Thoracic aorta (tissue), 2 donors: ENCODE measurements around the gene PHACTR1. TPM values are rescaled to one million over a fixed set of nuclear protein-coding genes. Genes with fewer than 3 reads are reported as not detected.

Experiments used
- ATAC-seq: fragments of 150-250 bp; one replicate; pipeline ENCODE4 v1.8.0; 2017; ENCODE audit warnings: low read depth; ENCODE audit not compliant: insufficient number of reproducible peaks, low FRiP score
- DNase-seq: peaks from one replicate; pipeline ENCODE4 v3.0.0-alpha.2; 2020; ENCODE audit warnings: low spot score
- H3K27ac ChIP-seq, 2 donors: fragments of 200-600 bp; sonication (generic); 1 replicate in 1 of 2; 2 replicates in 1 of 2; pipeline ENCODE4 v1.5.1; 2016; ENCODE audit warnings: mild to moderate bottlenecking in 2 of 2, moderate library complexity in 2 of 2
- H3K27me3 ChIP-seq: fragments of 200-600 bp; sonication (generic); replicated peaks from 2 replicates; pipeline ENCODE4 v1.6.0; 2016; ENCODE audit warnings: mild to moderate bottlenecking; ENCODE audit not compliant: insufficient read depth
- H3K36me3 ChIP-seq: fragments of 200-600 bp; sonication (generic); one replicate; pipeline ENCODE4 v1.5.1; 2016
- H3K4me1 ChIP-seq, 2 donors: fragments of 200-600 bp; sonication (generic); 1 replicate in 1 of 2; 2 replicates in 1 of 2; pipeline versions ENCODE4 v1.5.1 to v1.6.0; 2016; ENCODE audit warnings: low read depth in 2 of 2, mild to moderate bottlenecking in 1 of 2; ENCODE audit not compliant: control insufficient read depth in 1 of 2
- H3K4me3 ChIP-seq: fragments of 200-600 bp; sonication (generic); 2 replicates; pipeline ENCODE4 v1.5.1; 2016; ENCODE audit warnings: mild to moderate bottlenecking
- H3K9me3 ChIP-seq: fragments of 200-600 bp; sonication (generic); 2 replicates; pipeline ENCODE4 v1.5.1; 2016
- CTCF ChIP-seq: fragments of 200-600 bp; sonication (generic); IDR thresholded peaks from one replicate; pipeline ENCODE4 v1.5.1; 2019; ENCODE audit warnings: antibody characterized with exemption
- total RNA-seq, 2 donors: library from RNA; depleted of rRNA; stranded (reverse); fragments of >200 nt; gene quantifications; one replicate each; pipeline versions ENCODE4 v1.1.0 to v1.2.3, GENCODE V29; 2016

PHACTR1 gene
- total RNA-seq, 2 donors from 2014 or later, result 42.9 to 69.1 TPM

DNA sequence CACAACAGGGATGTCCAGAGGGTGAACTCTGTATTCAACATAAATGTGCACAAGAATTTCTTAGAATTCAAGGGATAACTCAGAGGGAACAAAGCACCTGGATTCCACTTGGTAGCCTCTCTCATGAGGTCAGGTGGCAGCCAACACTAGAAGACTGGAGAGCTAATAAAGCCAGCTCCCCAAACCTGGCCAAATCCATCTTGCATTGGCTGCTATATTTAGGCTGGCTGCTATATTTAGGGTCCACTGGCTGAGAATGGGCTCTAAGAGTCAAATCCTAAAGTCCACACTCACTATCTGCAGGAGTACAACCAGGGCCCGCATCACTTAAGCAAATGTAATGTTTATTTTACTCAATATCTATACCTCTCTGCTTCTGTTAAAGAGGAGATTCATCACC lies 591.8 kb downstream of the PHACTR1 start:
- DNase-seq (no peak), ATAC-seq (no peak)
- H3K9me3 ChIP-seq, result no peaks in the 10 kb centered on the region
- H3K27me3 ChIP-seq, result no peaks in the 10 kb centered on the region
- H3K4me3 ChIP-seq, result no peak overlapping the region
- H3K4me1 ChIP-seq, result peaks cover 9 to 25% of the 10 kb centered on the region in 2 donors
- no peak for TF ChIP-seq CTCF
- H3K27ac ChIP-seq, result no peak overlapping the region
- no peaks in the 10 kb centered on the region for H3K36me3 ChIP-seq

GRCh38 chr6:13311155-13311554 lies 594.6 kb downstream of the PHACTR1 start:
- no peaks in the 10 kb centered on the region for H3K9me3 ChIP-seq

GRCh38 chr6:13314806-13315205 lies 598.2 kb downstream of the PHACTR1 start:
- TF ChIP-seq CTCF, result no peak
- Histone ChIP-seq H3K9me3 (no peaks in the 10 kb centered on the region), H3K4me1 (peaks cover 0 to 5% of the 10 kb centered on the region in 2 donors), H3K4me3 (no peak overlapping the region), H3K27me3 (no peaks in the 10 kb centered on the region), H3K36me3 (peaks cover 18% of the 10 kb centered on the region), H3K27ac (no peak overlapping the region)
- no peak for DNase-seq
- ATAC-seq, result no peak

More at GRCh38 chr6:13311155-13311554, 594.6 kb downstream of the PHACTR1 start:
- Histone ChIP-seq H3K4me3 (no peak overlapping the region), H3K36me3 (peaks cover 7% of the 10 kb centered on the region), H3K4me1 (peaks cover 4 to 10% of the 10 kb centered on the region in 2 donors), H3K27me3 (no peaks in the 10 kb centered on the region), H3K27ac (no peak overlapping the region)
- ATAC-seq, result no peak
- DNase-seq, result no peak
- no peak for TF ChIP-seq CTCF

- no peak for ATAC-seq
- no peak for TF ChIP-seq CTCF
Measured at GRCh38 chr6:13315896-13316295, 599.3 kb downstream of the PHACTR1 start.

GRCh38 chr6:13318821-13319220 lies 602.3 kb downstream of the PHACTR1 start:
- Histone ChIP-seq H3K9me3 (no peaks in the 10 kb centered on the region), H3K27me3 (no peaks in the 10 kb centered on the region), H3K4me1 (no peaks in the 10 kb centered on the region), H3K36me3 (peaks cover 48% of the 10 kb centered on the region), H3K27ac (no peak overlapping the region), H3K4me3 (no peak overlapping the region)
- ATAC-seq (no peak), DNase-seq (no peak)
- TF ChIP-seq CTCF, result no peak

More at GRCh38 chr6:13315896-13316295, 599.3 kb downstream of the PHACTR1 start:
- no peaks in the 10 kb centered on the region for H3K9me3 ChIP-seq
- H3K4me3 ChIP-seq, result no peak overlapping the region
- DNase-seq, result no peak
- H3K36me3 ChIP-seq, result peaks cover 29% of the 10 kb centered on the region
- no peak overlapping the region for H3K27ac ChIP-seq
- H3K27me3 ChIP-seq, result no peaks in the 10 kb centered on the region
- peaks cover 0 to 5% of the 10 kb centered on the region in 2 donors for H3K4me1 ChIP-seq
